Suppressor macrophage treated with lipopolysaccharide for 4 hours (primary cell): ENCODE measurements around the gene NEURL3.
"Not testable (repeated sequence)": the region's sequence is repeated elsewhere in the genome, so short reads cannot be mapped to it uniquely, and the experiment has no call there.

Experiments used
- DNase-seq: peaks from one replicate; pipeline ENCODE4 v3.0.0-alpha.2; 2020

The NEURL3 gene

DNA sequence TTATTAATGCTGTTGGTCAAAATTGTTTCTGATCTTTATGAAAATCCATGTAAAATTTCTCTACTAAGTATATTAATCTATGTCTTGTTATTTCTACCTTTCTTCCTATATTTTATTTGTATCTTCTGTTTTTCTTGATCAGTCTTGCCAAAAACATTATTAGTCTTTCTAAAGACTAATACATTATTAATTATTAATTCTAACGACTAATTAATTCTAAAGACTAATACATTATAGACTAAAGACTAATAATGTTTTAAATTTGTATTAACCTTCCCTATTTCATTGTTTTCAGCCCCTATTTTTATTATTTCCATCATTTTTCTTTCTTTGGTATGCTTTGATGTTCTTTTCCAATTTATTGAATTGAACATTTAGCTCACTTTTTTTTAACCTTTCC is 27.7 kb downstream of the NEURL3 start:
- DNase-seq = no peak

GRCh38 chr2:96471772-96472171 is 33.4 kb downstream of the NEURL3 start:
- DNase-seq = no peak

DNA sequence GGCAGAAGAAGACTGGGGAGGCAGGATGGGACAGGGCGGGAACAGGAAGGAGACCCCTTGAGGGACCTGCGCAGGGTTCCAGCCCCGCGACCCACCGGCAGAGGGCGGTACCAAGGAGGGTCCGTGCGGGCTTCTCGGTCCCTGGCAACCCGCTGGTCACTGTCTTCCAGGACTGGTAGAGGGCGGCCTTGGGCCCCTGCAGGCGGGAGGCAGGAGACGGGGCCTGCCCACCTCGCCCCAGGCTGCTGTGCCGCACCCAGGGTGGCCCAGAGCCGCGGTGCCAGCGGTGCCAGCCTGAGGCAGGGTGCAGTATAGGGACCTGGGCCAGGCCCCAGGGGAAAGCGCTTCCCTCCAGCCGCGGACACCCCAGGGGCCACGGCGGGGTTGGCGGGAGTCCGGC is 34.5 kb downstream of the NEURL3 start:
- DNase-seq = peak; percentile 76

GRCh38 chr2:96470109-96470508 is 35.0 kb downstream of the NEURL3 start:
- DNase-seq = no peak

GRCh38 chr2:96468904-96469303 is 36.3 kb downstream of the NEURL3 start:
- no peak for DNase-seq

DNA sequence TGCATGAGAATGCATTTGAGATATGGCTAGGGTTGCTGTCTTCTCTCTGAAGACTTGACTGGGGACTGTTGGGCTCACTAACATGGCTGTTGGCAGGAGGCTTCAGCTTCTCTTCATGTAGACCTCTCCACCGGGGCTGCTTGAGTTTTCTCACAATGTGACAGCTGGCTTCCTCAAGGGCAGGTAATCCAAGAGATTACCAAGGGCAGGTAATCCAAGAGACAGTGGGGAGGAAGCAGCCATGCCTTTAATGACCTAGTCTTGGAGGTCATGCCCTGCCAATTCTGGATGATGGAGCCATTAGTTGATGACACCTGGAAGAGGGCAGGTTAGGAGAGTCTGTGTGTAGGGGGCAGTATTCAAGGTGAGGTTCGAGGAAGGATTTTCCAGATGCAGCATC is 40.5 kb downstream of the NEURL3 start:
- DNase-seq = no peak

GRCh38 chr2:96464061-96464460 is 41.1 kb downstream of the NEURL3 start:
- DNase-seq = no peak

DNA sequence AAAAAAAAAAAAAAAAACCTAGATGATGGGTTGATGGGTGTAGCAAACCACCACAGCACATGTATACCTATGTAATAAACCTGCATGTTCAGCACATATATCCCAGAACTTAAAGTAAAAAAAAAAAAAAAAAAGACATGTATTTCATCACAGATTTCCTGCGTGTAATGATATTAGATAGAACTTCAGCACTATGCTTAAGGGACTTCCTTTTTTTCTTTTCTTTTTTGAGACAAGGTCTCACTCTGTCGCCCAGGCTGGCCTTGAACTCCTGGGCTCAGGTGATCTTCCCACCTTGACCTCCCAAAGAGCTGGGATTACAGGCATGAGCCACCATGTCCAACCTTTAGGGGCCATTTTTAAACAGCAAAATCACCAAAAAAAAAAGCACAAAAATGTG is 42.0 kb downstream of the NEURL3 start:
- no peak for DNase-seq

DNA sequence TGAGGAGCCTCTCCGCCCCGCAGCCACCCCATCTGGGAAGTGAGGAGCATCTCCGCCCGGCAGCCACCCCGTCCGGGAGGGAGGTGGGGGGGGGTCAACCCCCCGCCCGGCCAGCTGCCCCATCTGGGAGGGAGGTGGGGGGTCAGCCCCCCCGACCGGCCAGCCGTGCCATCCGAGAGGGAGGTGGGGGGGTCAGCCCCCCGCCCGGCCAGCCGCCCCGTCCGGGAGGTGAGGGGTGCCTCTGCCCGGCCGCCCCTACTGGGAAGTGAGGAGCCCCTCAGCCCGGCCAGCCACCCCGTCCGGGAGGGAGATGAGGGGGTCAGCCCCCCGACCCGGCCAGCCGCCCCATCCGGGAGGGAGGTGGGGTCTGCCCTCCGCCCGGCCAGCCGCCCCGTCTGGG is 43.5 kb downstream of the NEURL3 start:
- not testable (repeated sequence) for DNase-seq

DNA sequence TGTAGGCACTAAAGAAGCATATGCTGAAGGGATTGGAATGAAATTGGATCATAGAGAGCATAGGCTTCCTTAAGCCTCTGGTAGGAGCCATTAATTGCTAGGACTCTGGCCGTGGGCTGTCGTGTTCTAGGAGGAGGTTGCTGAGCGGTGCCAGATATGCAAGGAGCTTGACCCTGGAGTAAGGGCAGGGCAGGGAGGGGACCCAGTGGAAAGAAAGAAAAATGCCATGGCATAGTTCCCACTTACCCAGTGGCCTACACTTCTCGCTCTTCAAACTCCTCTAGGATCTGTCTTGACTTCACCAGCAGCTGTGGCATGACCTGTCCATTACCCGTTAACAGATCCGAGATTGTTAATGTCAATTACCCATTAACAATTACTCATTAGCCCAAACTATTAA is 53.1 kb downstream of the NEURL3 start:
- DNase-seq = no peak

DNA sequence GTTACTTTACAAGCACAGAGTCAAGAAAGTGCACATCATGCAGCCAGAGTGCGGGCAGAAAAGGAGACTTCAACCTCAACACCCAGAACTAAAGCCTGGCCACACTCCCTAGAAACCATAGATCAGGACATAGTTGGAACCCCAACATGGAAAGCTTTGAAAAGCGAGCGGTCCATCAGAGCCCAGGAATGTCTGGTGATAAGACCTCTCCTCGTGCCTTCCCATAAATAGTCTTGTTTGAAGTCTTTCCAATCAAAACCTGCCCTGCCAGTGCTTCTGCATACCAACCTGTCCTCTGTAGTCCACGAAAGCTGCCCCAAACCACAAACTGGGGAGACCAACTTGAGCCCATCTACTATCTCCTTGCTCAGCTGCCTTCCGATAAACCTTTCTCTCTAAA is 55.5 kb downstream of the NEURL3 start:
- no peak for DNase-seq

DNA sequence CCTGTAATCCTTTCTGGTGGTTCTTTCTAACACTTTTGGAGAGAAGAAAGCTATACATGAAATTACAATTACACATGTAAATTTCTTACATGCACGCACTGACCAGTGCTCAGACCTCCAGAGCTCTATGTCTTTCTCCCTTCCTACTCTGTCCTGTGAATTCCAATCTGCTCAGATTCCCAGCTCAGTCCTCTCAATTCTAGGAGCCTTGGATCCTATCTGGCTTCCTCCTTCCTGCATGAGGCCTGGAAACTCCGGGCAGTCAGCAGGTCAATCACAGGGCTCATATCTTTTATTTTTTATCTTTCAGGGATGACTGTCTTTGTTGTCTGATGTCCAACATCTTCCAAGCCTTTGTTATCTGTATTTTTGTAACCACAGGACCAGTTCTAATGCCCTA is 56.0 kb downstream of the NEURL3 start:
- DNase-seq = no peak

- DNase-seq = no peak
Measured at GRCh38 chr2:96447726-96448125, 57.4 kb downstream of the NEURL3 start.
